NCI-H446 treated with DMSO at 0.1 percent for 48 hours (cell line): ENCODE data around the gene ZNF341.

ENCODE experiments used
- DNase-seq: peaks from one replicate; lab custom pipeline; 2025; lab: John Stamatoyannopoulos, UW

ZNF341 gene

DNA sequence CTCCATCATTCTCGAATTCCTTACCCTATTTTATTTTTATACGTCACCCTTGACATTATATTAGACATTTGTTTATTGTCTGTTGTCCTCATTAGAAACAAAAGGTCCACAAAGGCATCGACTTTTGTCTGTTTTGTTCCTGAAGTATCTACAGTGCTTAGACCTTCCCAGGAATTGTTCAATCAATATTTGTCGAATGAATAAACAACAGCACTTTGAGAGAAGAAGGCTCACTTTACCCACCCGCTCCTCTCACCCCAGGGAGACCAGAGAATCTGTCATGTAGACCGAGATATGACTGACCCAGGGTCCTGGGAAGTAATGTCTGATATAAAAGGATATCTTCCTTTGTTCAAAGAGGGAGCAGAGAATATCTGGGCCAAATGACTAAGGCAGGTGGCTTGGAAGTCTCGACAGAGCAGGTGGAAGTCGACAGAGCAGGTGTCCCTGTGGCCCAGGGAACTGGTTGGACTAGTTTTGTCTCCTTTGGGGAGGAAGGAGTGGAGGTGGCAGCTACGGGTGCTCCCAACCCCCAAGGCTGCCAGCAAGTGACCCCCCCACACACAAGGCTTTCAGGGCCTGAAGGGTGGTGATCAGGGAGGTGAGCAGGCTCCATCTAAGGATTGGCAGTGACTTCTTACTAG lies 64.6 kb downstream of the ZNF341 start:
- no peak for DNase-seq

DNA sequence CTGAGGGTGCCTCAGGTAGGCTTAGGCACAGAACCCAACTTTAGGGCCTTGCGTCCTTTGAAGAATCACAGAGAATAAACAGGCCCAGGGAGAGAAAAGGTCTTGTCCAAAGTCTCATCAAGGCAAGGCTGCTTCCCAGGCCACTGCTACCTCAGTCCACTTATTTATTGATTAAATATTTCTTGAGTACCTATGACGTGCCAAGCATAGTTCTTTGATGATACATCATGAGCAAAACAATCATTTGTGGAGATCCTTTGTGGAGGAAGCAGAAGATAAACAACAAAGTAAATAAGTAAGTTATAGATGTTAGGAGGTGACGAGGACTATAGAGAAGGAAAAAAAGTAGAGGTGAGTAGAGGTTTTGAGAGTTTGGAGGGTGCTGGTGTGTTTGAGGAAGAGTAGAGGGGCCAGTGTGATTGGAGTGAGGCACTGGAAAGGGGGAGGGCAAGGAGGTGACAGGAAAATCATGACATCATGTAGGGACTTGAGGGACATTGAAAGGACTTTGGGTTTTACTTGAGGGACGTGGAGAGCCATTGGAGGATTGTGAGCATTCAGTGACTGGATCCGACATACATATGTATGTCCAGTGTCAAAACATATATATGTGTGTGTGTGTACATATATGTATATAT lies 65.2 kb downstream of the ZNF341 start:
- DNase-seq: no peak

DNA sequence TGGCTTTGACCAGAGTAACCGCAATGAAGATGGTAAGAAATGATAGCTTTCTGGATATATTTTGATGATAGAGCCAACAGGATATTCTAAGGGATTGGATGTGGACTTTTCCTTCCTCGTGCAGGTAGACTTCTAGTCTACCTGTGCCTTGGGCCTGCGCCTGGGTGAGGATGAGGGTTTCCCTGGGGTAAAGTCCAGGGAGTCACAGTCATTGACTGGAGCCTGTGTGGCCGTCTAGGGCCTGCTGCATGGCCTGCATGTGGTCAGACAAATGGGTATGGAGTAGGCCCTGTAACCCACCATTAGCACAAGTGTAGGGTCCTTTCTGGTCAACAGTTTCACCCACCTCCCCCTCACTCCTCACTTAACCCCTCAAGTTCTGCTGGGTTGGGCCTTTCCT lies 66.6 kb downstream of the ZNF341 start:
- no peak for DNase-seq

DNA sequence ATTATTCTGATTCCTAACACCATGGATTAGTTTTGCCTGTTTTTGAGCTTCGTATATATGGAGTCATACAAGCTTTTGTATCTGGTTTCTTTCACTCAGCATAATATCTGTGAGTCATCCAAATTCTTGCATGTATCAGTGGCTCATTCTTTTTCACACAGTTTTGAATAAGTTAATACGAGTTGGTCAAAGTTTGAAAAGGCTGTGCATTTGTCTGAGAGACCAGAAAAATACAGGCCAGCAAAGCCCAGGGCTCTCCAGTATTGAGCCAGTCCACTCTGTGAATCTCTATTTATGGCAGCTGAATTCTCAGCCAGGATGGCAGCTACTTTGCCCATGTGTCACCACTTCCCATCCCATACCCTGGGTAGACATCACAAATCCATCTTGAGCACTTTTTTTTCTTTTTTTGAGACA lies 72.1 kb downstream of the ZNF341 start:
- DNase-seq: no peak

DNA sequence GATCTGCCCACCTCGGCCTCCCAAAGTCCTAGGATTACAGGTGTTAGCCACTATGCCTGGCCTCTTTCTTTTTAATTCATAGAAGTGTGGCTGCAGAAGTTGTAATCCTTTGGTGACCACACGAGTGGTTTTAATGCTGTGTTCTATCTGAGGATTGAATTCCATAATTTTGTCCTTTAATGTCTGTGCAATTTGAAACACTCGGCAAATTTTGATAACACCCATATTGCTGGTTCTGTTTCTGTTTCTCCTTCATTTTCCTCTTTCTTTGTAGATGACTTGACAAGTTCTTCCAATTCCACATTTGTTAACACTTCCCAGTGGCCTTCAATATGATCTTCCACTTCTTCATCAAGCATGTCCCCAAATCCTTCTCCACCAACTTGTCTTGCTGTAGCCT lies 76.6 kb downstream of the ZNF341 start:
- no peak for DNase-seq

DNA sequence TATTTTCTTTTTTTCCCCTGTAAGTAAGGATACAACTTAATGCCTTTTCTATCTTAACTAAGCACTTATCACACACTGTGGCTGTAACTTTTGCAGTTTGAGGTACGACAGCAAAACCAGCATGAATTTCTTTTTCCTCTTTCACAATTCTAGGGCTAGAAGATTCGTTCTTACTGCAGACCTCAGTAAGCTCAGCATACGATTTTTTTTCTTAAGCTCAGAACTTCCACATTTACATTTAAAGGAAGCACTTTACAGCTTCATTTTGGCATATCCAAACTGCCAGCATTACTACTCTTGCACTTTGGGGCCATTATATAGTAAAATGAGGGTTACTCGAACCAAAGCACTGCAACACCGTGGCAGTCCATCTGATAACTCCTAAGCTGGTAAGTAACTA lies 78.5 kb downstream of the ZNF341 start:
- DNase-seq: no peak

GRCh38 chr20:33810885-33811775 lies 79.3 kb downstream of the ZNF341 start, which contains the start of gene CHMP4B:
Gene CHMP4B (plus strand): TSS chr20:33811348. CDS start chr20:33811469, 121 bp downstream.
- peak; percentile 99 for DNase-seq

DNA sequence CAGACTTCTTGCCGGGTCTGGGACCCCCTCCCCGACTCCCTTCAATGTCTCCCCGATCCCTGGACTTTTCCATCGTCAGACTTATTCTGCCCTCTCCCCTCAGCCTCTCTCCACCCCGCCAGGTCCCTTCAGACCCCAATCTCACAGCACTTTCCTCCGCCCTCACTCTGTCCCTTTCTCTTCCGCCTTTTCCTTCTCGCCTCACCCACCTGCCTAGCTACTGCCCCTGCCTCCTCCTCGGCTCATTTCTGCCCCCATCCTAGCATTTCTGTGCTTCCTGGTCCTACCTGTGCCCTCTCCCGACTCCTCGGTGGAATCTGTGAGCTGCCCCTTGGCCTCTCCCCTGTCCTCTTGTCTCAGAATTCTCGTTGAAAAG lies 80.0 kb downstream of the ZNF341 start:
- DNase-seq: no peak

GRCh38 chr20:33812152-33812849 lies 80.5 kb downstream of the ZNF341 start:
- DNase-seq: no peak

DNA sequence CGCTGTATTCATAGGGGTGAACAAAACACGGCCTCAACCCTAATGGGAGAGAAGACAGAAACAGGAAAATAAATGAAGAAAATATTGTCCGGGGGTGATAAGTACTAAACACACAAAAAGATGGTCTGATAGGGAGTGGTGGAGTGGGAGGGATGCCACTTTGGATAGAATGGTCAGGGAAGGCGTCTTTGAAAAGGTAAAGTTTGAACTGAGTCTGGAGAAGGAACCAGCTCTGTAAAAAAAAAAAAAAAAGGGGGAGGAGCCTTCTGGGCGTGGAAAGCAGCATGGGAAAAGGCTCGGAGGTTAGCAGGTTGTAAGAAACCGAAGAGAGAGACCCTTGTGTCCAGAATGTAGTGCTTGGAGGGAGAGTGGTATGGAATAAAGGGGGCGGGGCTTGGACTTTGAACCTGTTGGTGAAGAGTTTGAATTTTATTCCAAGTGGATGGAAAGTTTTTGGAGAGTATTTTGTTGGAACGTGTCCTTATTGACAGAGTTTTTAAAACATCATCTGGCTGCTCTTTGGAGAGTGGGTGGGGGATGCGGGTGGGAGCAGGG lies 81.2 kb downstream of the ZNF341 start:
- no peak for DNase-seq

GRCh38 chr20:33814238-33814712 lies 82.5 kb downstream of the ZNF341 start:
- no peak for DNase-seq

- DNase-seq: no peak
These were observed 83.9 kb downstream of the ZNF341 start for GRCh38 chr20:33815671-33816070.

DNA sequence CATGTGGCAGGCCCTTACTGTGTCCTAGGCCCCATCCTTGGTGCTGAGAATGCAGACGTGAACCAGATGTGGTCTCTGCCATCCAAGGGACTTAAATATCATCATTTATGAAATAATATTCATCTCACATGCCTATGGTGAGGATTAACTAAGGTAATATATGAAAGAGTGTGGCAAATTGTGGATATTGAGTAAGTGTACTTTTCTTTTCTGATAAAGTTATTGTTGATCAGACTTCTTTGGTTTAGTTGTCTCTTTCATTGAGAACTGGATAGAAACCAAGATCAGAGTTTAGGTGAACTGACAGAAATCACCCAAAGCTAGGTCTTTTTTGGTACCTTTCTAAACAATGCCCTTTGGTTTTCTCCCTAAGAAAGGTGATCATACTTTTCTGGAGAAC lies 84.4 kb downstream of the ZNF341 start:
- DNase-seq: no peak

DNA sequence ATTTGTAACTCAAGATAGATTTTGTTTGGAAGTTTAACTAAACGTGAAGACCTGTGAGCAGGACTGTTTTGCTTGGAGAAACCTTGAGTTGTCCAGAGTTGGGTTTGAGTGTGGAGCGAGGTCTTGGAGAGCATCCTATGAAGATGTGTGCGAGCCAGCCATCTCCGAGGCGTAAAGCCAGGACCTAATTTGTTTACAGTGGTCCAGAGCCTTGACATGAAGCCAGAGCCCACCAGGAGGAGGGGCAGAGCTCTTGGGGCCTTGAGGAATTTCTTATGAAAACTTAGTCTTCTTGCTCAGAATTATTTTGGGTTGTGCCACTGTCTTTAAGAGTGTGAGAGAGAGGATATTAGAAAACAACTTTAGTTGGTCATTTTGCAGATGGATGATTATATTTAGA lies 85.6 kb downstream of the ZNF341 start:
- DNase-seq: no peak

GRCh38 chr20:33819456-33819855 lies 87.7 kb downstream of the ZNF341 start:
- no peak for DNase-seq

DNA sequence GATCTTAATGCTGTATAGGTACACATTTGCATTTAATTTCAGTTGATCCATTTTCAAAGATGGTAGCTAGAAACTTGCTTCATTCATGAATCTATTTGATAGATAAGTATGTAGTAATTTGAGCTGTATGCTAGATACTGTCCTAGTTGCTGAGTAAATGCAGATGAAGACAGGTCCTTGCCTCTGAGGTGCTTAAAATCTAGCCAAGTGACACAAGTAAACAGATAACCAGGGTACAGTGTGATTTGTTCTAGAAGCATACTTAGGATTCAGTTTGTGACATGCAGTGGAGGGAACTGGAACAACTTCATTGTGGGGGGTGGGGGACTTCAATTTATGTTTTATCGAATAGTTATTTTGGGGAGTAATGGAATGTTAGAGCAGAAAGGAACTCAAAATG lies 88.6 kb downstream of the ZNF341 start:
- no peak for DNase-seq

GRCh38 chr20:33821270-33821836 lies 89.6 kb downstream of the ZNF341 start:
- no peak for DNase-seq

DNA sequence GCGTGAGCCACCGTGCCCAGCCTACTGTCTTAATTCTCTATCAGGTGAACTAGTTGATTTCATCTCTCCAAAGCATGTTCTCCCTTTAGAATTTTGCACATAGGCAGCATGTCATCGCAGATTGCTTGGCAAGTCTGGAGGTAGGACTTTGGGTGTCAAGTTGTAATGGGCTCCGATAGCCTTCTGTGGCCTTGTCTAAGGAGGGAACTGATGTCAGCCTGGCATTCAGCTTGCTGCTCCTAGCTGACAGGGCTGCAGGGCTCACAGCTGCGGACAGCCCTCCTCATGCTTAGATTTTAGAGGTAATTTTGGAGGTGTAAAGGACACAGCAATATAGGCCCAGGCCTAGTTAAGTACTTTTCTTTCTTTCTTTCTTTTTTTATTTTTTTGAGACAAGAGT lies 90.6 kb downstream of the ZNF341 start:
- no peak for DNase-seq

DNA sequence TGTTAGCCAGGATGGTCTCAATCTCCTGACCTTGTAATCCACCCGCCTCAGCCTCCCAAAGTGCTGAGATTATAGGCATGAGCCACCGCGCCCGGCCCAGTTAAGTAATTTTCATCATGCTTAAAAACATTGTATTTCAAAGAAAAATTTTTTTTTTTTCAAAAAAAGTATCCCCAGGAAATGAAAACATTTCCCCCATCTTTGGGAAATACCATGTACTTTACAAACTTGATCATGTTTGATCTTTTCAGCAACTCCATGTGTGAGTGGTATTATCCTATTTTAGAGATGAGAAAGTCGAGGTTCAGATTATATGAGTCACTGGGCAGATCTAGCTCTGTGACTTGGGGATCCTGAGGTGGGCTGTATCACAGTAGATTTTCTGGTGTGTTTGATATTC lies 91.2 kb downstream of the ZNF341 start:
- no peak for DNase-seq

GRCh38 chr20:33824852-33825251 lies 93.1 kb downstream of the ZNF341 start:
- no peak for DNase-seq
